HG03520 (cell line): ENCODE results near the gene PRDX2.

ENCODE experiments used
- ATAC-seq: cut with Tn5 transposase; IDR thresholded peaks from one replicate; pipeline ENCODE4 v1.9.1; 2021; ENCODE audit warnings: mild to moderate bottlenecking, moderate library complexity; ENCODE audit not compliant: unreplicated experiment

PRDX2 gene

GRCh38 chr19:12756150-12756883 is 45.3 kb downstream of the PRDX2 start:
- ATAC-seq, result no peak

DNA sequence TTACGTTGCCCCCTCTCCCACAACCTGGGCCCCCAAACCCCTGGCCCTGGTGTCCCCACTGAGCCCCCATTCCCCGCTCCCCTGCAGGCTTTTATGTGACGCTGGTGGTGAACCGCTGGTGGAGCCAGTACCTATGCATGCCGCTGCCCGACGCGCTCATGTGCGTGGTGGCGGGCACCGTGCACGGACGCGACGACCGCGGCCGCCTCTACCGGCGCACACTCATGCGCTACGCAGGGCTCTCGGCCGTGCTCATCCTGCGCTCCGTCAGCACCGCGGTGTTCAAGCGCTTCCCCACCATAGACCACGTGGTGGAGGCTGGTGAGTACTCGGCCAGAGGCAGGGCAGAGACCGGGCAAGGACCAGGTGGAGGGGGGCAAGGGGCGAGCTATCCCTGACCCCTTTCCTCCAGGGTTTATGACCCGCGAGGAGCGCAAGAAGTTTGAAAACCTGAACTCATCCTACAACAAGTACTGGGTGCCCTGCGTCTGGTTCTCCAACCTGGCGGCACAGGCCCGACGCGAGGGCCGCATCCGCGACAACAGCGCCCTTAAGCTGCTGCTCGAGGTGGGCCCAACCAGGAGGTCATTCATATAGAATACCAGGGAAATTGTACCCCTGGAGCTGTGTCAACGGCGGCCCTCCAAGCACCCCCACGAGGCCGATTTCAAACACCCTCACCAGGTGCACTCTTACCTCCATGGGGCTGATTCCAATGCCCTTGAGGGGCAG is 47.0 kb downstream of the PRDX2 start:
- ATAC-seq, result no peak

GRCh38 chr19:12752056-12752781 is 49.4 kb downstream of the PRDX2 start:
- no peak for ATAC-seq

GRCh38 chr19:12751635-12752034 is 50.0 kb downstream of the PRDX2 start, which contains the start of gene BEST2:
BEST2 (plus strand) TSS chr19:12751791; CDS start chr19:12752593, 802 bp downstream.
- no peak for ATAC-seq

- ATAC-seq, result no peak
Measured at GRCh38 chr19:12750851-12751250, 50.7 kb downstream of the PRDX2 start.

DNA sequence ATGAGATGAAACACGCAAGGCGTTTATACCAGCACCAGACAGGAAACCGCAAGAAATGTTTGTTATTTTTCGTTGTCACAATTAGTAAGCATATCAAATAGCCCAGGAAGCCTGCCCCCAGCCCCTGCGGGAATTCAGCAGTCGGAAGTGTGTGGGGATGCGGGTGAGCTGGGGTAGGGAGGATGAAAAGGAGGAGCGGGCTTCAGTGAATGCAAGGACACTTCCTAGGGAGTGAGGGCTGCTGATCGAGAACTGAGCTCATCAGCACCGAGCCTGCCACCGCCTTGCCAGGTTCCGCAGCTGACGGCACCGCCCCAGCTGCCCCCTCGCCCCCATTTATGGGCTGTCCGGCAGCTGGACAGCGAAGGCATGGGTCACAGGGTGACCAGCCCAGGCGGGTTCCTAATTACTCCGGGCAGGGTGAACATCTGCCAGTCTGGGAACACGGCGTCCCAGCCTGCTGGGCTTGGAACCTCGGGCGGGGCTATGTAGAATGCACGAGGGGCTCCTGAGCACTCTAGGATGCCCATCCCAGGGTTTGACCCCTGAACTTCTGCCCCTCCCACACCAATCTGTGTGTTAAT is 51.6 kb downstream of the PRDX2 start:
- ATAC-seq, result no peak

DNA sequence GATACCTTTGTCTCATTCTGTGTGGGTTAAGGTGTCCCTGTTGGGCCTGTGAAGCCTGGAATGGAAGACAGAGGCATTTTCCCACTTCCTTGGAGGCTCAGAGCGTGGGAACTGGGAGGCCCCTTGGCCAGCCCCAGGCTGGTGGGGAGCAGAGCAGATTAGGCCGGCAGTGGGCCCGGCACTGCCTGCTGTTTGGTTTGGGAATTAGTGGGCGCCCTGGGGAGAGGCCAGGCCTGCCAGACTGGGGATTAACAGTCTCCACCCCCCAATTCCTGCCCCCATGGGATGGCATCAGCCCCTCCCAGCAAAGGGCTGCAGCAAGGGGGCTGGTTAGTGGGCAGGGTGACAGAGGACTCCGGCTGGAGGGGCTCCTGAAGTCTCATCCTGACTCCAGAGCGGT is 53.1 kb downstream of the PRDX2 start:
- no peak for ATAC-seq
